Chondrocyte (in vitro differentiated cells): Measurements from ENCODE around the gene TRPM3. TPM values are rescaled to one million over a fixed set of nuclear protein-coding genes. Genes with fewer than 3 reads are reported as not detected.

Source experiments
- DNase-seq: peaks from one replicate; pipeline ENCODE4 v3.0.0; 2021; ENCODE audit warnings: mixed read lengths, low spot score
- H3K27ac Mint-ChIP-seq: one replicate; pipeline ENCODE4 v1.8.0; 2021; ENCODE audit warnings: mild to moderate bottlenecking, moderate library complexity, mixed read lengths; ENCODE audit not compliant: unreplicated experiment
- H3K27me3 Mint-ChIP-seq: 2 replicates; pipeline ENCODE4 v1.8.0; 2021; ENCODE audit warnings: low read depth, mixed read lengths
- H3K36me3 Mint-ChIP-seq: 2 replicates; pipeline ENCODE4 v1.8.0; 2021; ENCODE audit warnings: low read depth, mixed read lengths
- H3K4me1 Mint-ChIP-seq: 2 replicates; pipeline ENCODE4 v1.8.0; 2021; ENCODE audit warnings: low read depth, mild to moderate bottlenecking, mixed read lengths
- H3K4me3 Mint-ChIP-seq: one replicate; pipeline ENCODE4 v1.8.0; 2021; ENCODE audit warnings: mild to moderate bottlenecking, moderate library complexity, mixed read lengths; ENCODE audit not compliant: unreplicated experiment
- H3K9me3 Mint-ChIP-seq: 2 replicates; pipeline ENCODE4 v1.8.0; 2021; ENCODE audit warnings: low read depth, mixed read lengths
- total RNA-seq: library from RNA; stranded (reverse); gene quantifications from 3 replicates; pipeline ENCODE4 v1.2.1, GENCODE V29; 2021
- TF ChIP-seq, protein P1 (sequence below): fragments of 200-600 bp; sonication (generic); IDR thresholded peaks from 2 replicates; pipeline ENCODE4 v1.5.0; 2021; ENCODE audit warnings: antibody characterized with exemption, mild to moderate bottlenecking, moderate library complexity

Gene TRPM3
- total RNA-seq, 1 donor from 2014 or later, result not detected

DNA sequence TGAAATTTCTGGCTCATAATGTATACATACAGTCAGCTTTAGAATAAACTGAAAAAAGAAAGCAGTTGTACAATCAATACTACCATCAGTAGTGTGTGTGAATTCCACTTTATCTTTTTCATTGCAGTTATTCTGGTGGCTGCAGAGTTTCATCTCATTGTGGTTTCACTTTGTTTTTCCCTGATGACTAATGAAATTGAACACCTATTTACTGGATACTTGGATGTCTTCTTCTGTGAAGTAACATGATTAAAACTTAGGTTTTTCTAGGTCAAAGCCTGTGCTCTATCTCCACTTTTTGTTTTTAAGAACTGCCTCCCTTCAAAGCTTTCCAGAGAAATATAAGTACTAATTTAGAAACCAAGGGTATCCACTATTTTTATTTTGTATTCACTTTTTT is 174.3 kb downstream of the TRPM3 start:
- H3K27ac Mint-ChIP-seq, result no peak overlapping the region
- no peak for DNase-seq
- no peaks in the 10 kb centered on the region for H3K9me3 Mint-ChIP-seq
- TF ChIP-seq, protein P1, sequence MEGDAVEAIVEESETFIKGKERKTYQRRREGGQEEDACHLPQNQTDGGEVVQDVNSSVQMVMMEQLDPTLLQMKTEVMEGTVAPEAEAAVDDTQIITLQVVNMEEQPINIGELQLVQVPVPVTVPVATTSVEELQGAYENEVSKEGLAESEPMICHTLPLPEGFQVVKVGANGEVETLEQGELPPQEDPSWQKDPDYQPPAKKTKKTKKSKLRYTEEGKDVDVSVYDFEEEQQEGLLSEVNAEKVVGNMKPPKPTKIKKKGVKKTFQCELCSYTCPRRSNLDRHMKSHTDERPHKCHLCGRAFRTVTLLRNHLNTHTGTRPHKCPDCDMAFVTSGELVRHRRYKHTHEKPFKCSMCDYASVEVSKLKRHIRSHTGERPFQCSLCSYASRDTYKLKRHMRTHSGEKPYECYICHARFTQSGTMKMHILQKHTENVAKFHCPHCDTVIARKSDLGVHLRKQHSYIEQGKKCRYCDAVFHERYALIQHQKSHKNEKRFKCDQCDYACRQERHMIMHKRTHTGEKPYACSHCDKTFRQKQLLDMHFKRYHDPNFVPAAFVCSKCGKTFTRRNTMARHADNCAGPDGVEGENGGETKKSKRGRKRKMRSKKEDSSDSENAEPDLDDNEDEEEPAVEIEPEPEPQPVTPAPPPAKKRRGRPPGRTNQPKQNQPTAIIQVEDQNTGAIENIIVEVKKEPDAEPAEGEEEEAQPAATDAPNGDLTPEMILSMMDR, result no peak
- H3K36me3 Mint-ChIP-seq, result no peaks in the 10 kb centered on the region
- peaks cover 8% of the 10 kb centered on the region for H3K4me1 Mint-ChIP-seq
- no peak overlapping the region for H3K4me3 Mint-ChIP-seq
- peaks cover 10% of the 10 kb centered on the region for H3K27me3 Mint-ChIP-seq

DNA sequence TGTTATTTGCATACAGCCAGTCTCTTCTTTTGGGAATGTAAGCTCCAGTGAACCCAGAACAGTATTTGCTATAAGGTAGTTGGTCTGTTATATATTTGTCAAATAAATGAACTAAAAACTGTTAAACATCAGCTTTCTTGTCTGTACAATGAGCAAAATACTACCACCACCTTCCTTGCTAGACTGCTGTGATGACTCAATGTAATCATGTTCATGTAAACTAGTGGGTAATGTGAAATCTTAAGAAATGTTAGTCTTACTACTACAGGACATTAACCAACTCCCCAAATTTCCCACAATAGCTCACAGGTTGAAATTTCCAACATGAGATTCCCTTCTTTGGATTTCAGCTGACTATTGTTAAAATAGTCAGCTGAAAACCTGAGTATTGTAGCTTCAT is 176.1 kb downstream of the TRPM3 start:
- no peak overlapping the region for H3K4me3 Mint-ChIP-seq
- DNase-seq, result no peak
- no peak overlapping the region for H3K27ac Mint-ChIP-seq
- TF ChIP-seq, protein P1, result no peak
- no peaks in the 10 kb centered on the region for H3K36me3 Mint-ChIP-seq
- no peaks in the 10 kb centered on the region for H3K9me3 Mint-ChIP-seq
- peaks cover 18% of the 10 kb centered on the region for H3K27me3 Mint-ChIP-seq
- H3K4me1 Mint-ChIP-seq, result peaks cover 5% of the 10 kb centered on the region

DNA sequence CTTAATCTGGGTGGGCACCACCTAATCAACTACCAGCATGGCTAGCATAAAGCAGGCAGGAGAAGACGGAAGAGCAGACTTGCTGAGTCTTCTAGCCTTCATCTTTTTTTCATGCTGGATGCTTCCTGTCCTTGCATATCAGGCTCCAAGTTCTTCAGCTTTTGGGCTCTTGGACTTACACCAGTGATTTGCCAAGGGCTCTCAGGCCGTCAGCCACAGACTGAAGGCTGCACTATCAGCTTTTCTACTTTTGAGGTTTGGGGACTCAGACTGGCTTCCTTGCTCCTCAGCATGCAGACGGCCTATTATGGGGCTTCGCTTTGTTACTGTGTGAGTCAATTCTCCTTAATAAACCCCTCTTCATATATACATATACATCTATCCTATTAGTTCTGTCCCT is 180.2 kb downstream of the TRPM3 start:
- Mint-ChIP-seq H3K4me1 (no peaks in the 10 kb centered on the region), H3K27me3 (peaks cover 33% of the 10 kb centered on the region), H3K36me3 (no peaks in the 10 kb centered on the region), H3K4me3 (no peak overlapping the region), H3K27ac (no peak overlapping the region), H3K9me3 (no peaks in the 10 kb centered on the region)
- TF ChIP-seq, protein P1, result no peak
- DNase-seq, result no peak

DNA sequence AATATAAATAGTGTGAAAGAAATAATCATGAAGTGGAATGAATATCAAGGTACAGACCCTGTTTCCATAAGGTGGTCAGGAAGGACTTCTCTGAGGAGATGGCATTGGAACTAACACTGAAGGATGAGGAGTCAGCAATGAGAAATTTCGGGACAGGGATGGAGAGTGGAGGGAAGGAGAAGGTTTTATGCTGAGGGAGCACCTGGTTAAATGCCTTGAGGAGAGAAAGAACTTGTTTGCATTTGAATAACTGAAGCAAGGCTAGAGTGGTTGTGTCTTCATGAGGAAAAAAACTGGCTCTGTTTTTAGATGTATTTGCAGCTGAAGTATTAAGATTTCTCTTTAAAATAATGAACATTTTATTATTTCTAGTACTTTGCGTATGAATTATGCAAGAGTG is 180.8 kb downstream of the TRPM3 start:
- no peaks in the 10 kb centered on the region for H3K36me3 Mint-ChIP-seq
- H3K4me3 Mint-ChIP-seq, result no peak overlapping the region
- H3K4me1 Mint-ChIP-seq, result no peaks in the 10 kb centered on the region
- no peaks in the 10 kb centered on the region for H3K9me3 Mint-ChIP-seq
- H3K27ac Mint-ChIP-seq, result no peak overlapping the region
- no peak for DNase-seq
- H3K27me3 Mint-ChIP-seq, result peaks cover 35% of the 10 kb centered on the region
- TF ChIP-seq, protein P1, result no peak

DNA sequence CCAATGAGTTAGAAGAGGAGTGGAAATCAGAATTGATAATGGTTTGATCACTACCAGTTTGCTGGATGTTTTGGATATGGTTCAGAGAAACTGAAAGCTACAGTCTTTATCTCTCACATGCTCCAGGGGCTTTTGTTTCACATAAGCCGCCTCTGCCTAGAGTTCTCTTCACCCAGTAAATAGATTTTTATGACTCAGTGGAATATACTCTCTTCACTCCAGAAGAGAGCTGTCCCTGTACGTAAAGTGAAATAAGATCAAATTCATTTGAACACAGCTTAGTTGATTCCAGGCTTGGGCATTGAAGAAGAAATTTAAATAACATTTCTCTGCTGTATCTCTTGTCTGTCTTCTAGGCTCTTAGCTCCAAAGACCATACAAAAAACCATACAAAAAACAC is 184.9 kb downstream of the TRPM3 start:
- Mint-ChIP-seq H3K36me3 (no peaks in the 10 kb centered on the region), H3K4me3 (no peak overlapping the region), H3K9me3 (no peaks in the 10 kb centered on the region), H3K27me3 (peaks cover 35% of the 10 kb centered on the region), H3K27ac (no peak overlapping the region), H3K4me1 (no peaks in the 10 kb centered on the region)
- TF ChIP-seq, protein P1, result no peak
- DNase-seq, result no peak
